Bronchial smooth muscle cell (primary cell): ENCODE results near the gene BTN1A1. TPM values are rescaled to one million over a fixed set of nuclear protein-coding genes. Genes with fewer than 3 reads are reported as not detected.

Source experiments
- total RNA-seq: library from RNA; depleted of rRNA; stranded (reverse); fragments of >200 nt; gene quantifications from 2 replicates; pipeline ENCODE4 v1.2.1, GENCODE V29; 2014

The BTN1A1 gene, protein sequence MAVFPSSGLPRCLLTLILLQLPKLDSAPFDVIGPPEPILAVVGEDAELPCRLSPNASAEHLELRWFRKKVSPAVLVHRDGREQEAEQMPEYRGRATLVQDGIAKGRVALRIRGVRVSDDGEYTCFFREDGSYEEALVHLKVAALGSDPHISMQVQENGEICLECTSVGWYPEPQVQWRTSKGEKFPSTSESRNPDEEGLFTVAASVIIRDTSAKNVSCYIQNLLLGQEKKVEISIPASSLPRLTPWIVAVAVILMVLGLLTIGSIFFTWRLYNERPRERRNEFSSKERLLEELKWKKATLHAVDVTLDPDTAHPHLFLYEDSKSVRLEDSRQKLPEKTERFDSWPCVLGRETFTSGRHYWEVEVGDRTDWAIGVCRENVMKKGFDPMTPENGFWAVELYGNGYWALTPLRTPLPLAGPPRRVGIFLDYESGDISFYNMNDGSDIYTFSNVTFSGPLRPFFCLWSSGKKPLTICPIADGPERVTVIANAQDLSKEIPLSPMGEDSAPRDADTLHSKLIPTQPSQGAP
- total RNA-seq: under 0.01 TPM in 1 of 2 replicates, not detected in the other

DNA sequence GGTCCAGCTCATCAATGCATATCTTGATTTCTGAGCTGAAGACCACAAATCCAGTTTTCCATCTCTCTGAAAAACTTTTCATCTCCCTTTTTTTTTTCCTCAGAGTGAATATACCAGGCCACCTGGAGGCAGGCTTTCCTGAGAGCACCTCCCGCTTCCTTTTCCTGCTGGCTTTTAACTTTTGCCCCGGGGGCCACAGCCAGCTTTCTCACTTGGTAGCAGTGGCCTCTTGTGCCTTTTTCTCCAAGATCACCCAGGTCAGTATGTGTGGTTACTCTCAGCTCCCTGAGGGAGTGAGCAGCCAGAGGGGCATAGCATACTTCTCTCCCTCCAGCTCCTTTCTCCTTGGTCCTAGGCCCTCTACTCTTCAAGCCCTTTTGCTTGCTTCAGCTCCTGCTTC is at the start of gene BTN1A1:
Gene BTN1A1 (plus strand): TSS at position 202 of the 400 bp plus-strand sequence. CDS start 984 bp downstream, outside the sequence.

DNA sequence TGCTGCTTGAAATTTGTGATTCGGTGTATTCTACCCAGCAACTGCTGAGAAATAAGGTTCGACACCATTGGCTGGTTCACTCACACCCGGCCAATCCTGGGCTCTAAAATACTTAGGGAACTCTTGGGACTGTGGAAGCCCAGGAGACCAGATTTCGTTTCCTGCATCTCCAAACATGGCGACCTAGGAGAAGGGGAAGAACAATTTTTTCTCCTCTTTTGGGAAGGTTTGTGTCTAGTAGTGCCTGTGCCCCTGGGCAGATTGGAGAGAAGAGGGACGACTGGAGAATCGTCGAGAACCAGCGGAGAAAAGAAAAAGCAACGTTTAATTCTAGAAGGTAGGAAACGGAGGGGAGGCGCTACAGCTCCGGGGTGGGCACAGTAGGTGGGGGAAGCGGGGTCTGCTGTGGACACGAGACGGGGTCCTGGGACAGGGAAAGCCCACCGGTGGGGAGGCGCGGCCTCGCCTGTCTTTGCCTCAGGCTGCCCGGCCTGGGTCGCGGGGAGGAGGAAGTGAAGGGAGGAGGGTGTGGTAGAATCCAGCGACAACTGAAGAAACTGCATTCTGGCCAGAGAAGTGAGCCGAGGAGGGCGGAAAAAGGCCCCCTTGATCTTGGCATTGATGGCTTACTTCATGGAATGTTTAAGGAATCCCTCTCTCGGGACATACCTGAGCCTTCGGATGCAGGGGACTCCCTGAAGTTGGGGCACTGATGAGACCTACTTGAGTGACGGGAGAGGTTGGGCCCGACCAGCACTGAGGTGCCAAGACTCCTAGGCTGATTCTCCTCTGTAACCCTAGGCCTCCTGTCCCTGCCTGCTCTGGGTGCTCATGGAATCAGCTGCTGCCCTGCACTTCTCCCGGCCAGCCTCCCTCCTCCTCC is 42.1 kb upstream of the BTN1A1 start, which contains the start of gene BTN2A1:
Gene BTN2A1 (plus strand): TSS at position 150 of the 883 bp plus-strand sequence. CDS start 682 bp downstream, at position 832.

DNA sequence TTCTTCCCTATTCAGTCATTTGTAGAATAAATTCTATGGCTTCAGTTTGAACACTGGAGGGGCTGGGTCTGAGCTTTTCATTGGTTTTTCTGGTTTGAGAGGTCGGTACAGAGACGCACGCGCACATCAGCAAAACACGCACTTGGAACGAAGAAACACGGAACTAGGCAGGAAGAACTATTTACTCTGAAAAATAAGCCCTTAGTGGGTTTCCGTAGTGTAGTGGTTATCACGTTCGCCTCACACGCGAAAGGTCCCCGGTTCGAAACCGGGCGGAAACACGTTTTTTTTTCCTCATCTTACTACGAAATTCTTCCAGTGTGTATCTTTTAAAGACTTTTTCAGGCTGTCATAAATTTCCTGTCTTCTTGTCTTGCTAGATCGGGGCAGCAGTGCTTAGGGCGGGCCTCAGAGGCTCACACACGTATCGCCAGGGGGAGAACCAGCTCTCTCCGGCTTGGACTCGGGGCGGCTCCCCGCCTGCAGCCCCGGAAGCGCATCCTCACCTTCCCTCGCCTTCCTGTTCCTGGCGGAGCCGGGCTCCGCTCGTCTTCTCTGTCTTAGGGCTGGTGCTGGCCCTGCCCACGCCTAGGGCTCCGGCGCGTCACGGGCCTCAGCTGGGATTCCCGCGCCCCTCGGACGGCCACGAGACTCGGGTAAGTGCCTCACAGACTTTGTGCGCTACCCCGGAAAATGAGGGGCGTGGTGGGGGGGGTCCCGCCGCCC is 37.9 kb downstream of the BTN1A1 start, which contains the start of gene HMGN4:
Gene HMGN4 (plus strand): TSS at position 521 of the 726 bp plus-strand sequence. CDS start 6,841 bp downstream, outside the sequence.

Other genes with a start within 250 kb of the BTN1A1 start
- 20.0 and 55.2 TPM in 2 replicates for gene BTN3A2, start 135.1 kb upstream of the BTN1A1 start, total RNA-seq
- gene BTN2A2, start 117.2 kb upstream of the BTN1A1 start, total RNA-seq: 10.3 and 12.3 TPM in 2 replicates
- gene BTN3A1, start 98.0 kb upstream of the BTN1A1 start, total RNA-seq: 22.2 and 38.7 TPM in 2 replicates
- 25.1 and 41.9 TPM in 2 replicates for gene BTN3A3, start 59.8 kb upstream of the BTN1A1 start, total RNA-seq
- 8.7 and 9.6 TPM in 2 replicates for gene BTN2A1, start 42.3 kb upstream of the BTN1A1 start, total RNA-seq
- 64.7 and 68.7 TPM in 2 replicates for gene HMGN4, start 38.1 kb downstream of the BTN1A1 start, total RNA-seq
- 11.8 and 12.0 TPM in 2 replicates for gene ABT1, start 96.7 kb downstream of the BTN1A1 start, total RNA-seq
- 9.0 and 11.3 TPM in 2 replicates for gene ZNF322, start 159.4 kb downstream of the BTN1A1 start, total RNA-seq